SK-N-SH (cell line): ENCODE data around the gene CHMP1A. TPM values are rescaled to one million over a fixed set of nuclear protein-coding genes. Genes with fewer than 3 reads are reported as not detected.

Experiments
- CTCF ChIA-PET: fragments of 300-600, 350-600 bp; formaldehyde crosslinking; extraction: SDS; loops from one replicate; lab custom pipeline; 2021; lab: Yijun Ruan, JAX
- POLR2A ChIA-PET: fragments of 350-600 bp; sonication (Branson Sonifier 250); formaldehyde crosslinking; extraction: SDS; loops from one replicate; lab custom pipeline; 2020; ENCODE audit warnings: antibody characterized with exemption, inconsistent platforms; lab: Yijun Ruan, JAX
- DNase-seq: peaks from one replicate; pipeline ENCODE4 v3.0.0; 2012
- H2AFZ ChIP-seq: fragments of 200-600 bp; sonication (generic); 2 replicates; pipeline ENCODE4 v1.8.1; 2016; ENCODE audit warnings: antibody characterized with exemption, mild to moderate bottlenecking, low read depth
- H3F3A ChIP-seq: fragments of 200-600 bp; sonication (generic); replicated peaks from 2 replicates; pipeline ENCODE3; 2016; ENCODE audit warnings: antibody characterized with exemption, mild to moderate bottlenecking; ENCODE audit not compliant: insufficient read depth
- H3K27ac ChIP-seq, 2 experiments: fragments of 200-500 bp in 1 of 2; fragments of 200-600 bp in 1 of 2; sonication (Bioruptor generic) in 1 of 2; sonication (generic), shearing (Covaris generic) in 1 of 2; 2 replicates each; pipeline versions ENCODE4 v1.5.1 to v1.6.1; 2014 to 2016; ENCODE audit warnings: low read depth in 2 of 2, inconsistent platforms in 1 of 2, low read length in 1 of 2, mild to moderate bottlenecking in 1 of 2, mixed read lengths in 1 of 2
- H3K27me3 ChIP-seq: fragments of 200-600 bp; sonication (generic), shearing (Covaris generic); 2 replicates; pipeline ENCODE4 v1.6.1; 2016; ENCODE audit warnings: mixed run types; ENCODE audit not compliant: insufficient read depth
- H3K36me3 ChIP-seq, 2 experiments: fragments of 200-500 bp in 1 of 2; fragments of 200-600 bp in 1 of 2; sonication (Bioruptor generic) in 1 of 2; sonication (generic) in 1 of 2; replicated peaks in 1 of 2; 2 replicates each; pipeline versions ENCODE3 to v1.5.1; 2014 to 2016; ENCODE audit warnings: low read length in 1 of 2, mild to moderate bottlenecking in 1 of 2; ENCODE audit not compliant: insufficient read depth in 2 of 2, control insufficient read depth in 1 of 2
- H3K4me1 ChIP-seq, 2 experiments: fragments of 200-500 bp in 1 of 2; fragments of 200-600 bp in 1 of 2; sonication (Bioruptor generic) in 1 of 2; sonication (generic), shearing (Covaris generic) in 1 of 2; 2 replicates each; pipeline versions ENCODE4 v1.5.1 to v1.6.1; 2014 to 2016; ENCODE audit warnings: low read depth in 1 of 2, low read length in 1 of 2, mixed run types in 1 of 2; ENCODE audit not compliant: insufficient read depth in 2 of 2, control insufficient read depth in 1 of 2
- H3K4me2 ChIP-seq: fragments of 200-600 bp; sonication (generic), shearing (Covaris generic); 2 replicates; pipeline ENCODE4 v1.6.1; 2017; ENCODE audit warnings: mixed run types
- H3K4me3 ChIP-seq, 2 experiments: fragments of 200-500 bp in 1 of 2; fragments of 200-600 bp in 1 of 2; sonication (Bioruptor generic) in 1 of 2; sonication (generic), shearing (Covaris generic) in 1 of 2; 2 replicates each; pipeline versions ENCODE4 v1.5.1 to v1.8.1; 2014 to 2016; ENCODE audit warnings: low read depth in 2 of 2, inconsistent platforms in 1 of 2, low read length in 1 of 2, mild to moderate bottlenecking in 1 of 2, mixed read lengths in 1 of 2, moderate library complexity in 1 of 2
- H3K79me2 ChIP-seq: fragments of 200-600 bp; sonication (generic); 2 replicates; pipeline ENCODE4 v1.8.1; 2017; ENCODE audit warnings: mild to moderate bottlenecking; ENCODE audit not compliant: insufficient read depth
- H3K9ac ChIP-seq: fragments of 200-600 bp; sonication (generic); 2 replicates; pipeline ENCODE4 v1.6.1; 2017; ENCODE audit warnings: mixed run types
- H3K9me2 ChIP-seq: fragments of 200-600 bp; sonication (generic); 2 replicates; pipeline ENCODE4 v1.6.1; 2017; ENCODE audit warnings: mixed run types
- H3K9me3 ChIP-seq: fragments of 200-600 bp; sonication (generic); 2 replicates; pipeline ENCODE4 v1.6.1; 2017; ENCODE audit warnings: mixed run types, mild to moderate bottlenecking, moderate library complexity
- H4K20me1 ChIP-seq: fragments of 200-600 bp; sonication (generic); 2 replicates; pipeline ENCODE4 v1.6.1; 2017; ENCODE audit warnings: mild to moderate bottlenecking, mixed run types; ENCODE audit not compliant: insufficient read depth
- ELF1 ChIP-seq: IDR thresholded peaks from 2 replicates; pipeline ENCODE4 v1.4.0; 2012
- FOSL2 ChIP-seq: IDR thresholded peaks from 2 replicates; pipeline ENCODE4 v1.4.0; 2012; ENCODE audit warnings: low read depth, mild to moderate bottlenecking, moderate library complexity, borderline replicate concordance
- PBX3 ChIP-seq: IDR thresholded peaks from 2 replicates; pipeline ENCODE4; 2012
- TEAD4 ChIP-seq: IDR thresholded peaks from 2 replicates; pipeline ENCODE4 v1.4.0; 2012; ENCODE audit warnings: mild to moderate bottlenecking, borderline replicate concordance; ENCODE audit not compliant: insufficient read depth
- YY1 ChIP-seq: IDR thresholded peaks from 2 replicates; pipeline ENCODE4 v1.4.0; 2012; ENCODE audit warnings: low read depth, mild to moderate bottlenecking
- WGBS: methylation state at CpG from one replicate; pipeline ENCODE4 v1.1.6; 2017; ENCODE audit warnings: low lambda C conversion rate; 5-methylcytosine and 5-hydroxymethylcytosine counted together
- polyA plus RNA-seq, 3 experiments: library from polyadenylated mRNA; depleted of rRNA; stranded (reverse); fragments of >200 nt; gene quantifications; 2 replicates each; pipeline ENCODE4 v1.2.3, GENCODE V29; 2012

CHMP1A gene
- polyA plus RNA-seq, 1 of the 3 experiments (the other 2 are of a cell fraction): 138 TPM

DNA sequence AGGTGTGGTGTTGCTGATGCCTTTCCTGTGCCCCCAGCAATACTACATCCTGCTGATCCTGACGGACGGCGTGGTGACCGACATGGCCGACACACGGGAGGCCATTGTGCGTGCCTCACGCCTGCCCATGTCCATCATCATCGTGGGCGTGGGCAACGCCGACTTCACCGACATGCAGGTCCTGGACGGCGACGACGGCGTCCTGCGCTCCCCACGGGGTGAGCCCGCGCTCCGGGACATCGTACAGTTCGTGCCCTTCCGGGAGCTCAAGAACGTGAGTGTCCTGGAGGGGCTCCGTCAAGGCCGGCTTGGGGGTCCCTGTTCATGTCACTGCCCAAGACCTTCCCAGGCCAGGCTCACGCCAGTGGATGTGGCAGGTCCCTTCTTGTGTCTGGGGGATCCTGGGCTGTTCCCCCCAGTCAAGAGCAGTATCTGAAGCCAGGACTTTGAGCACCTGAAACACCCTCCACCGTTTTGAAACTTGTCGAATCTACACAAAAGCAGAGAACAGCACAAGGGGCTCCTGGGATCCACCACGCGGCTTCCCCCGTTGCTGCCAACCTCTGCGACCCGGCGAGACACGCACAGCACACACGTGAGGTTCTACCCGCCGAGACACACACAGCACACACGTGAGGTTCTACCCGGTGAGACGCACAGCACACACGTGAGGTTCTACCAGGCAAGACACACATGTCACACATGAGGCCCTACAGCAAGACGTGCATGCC is 62.0 kb downstream of the CHMP1A start:
- no peaks in the 10 kb centered on the region for H3K79me2 ChIP-seq
- no peaks in the 10 kb centered on the region for H3K36me3 ChIP-seq
- H3K4me2 ChIP-seq: no peak overlapping the region
- WGBS: 93% methylated on average over 42 of the region's 47 CpGs
- H3F3A ChIP-seq: no peaks in the 10 kb centered on the region
- H3K4me3 ChIP-seq: no peak overlapping the region
- no peak overlapping the region for H3K27ac ChIP-seq
- H3K4me1 ChIP-seq: no peaks in the 10 kb centered on the region; a peak in 1 of 4 replicates
- POLR2A ChIA-PET: no interaction called here
- TF ChIP-seq ELF1: no peak
- TF ChIP-seq TEAD4: no peak
- TF ChIP-seq FOSL2: no peak
- no peak for TF ChIP-seq PBX3
- TF ChIP-seq YY1: no peak
- H3K9me2 ChIP-seq: no peaks in the 10 kb centered on the region
- CTCF ChIA-PET: no interaction called here
- H3K9ac ChIP-seq: no peak overlapping the region
- H3K27me3 ChIP-seq: no peaks in the 10 kb centered on the region
- DNase-seq: no peak
- H2AFZ ChIP-seq: no peak overlapping the region
- no peaks in the 10 kb centered on the region for H4K20me1 ChIP-seq
- H3K9me3 ChIP-seq: no peaks in the 10 kb centered on the region

Other genes with a start within 250 kb of the CHMP1A start
- 31.1 and 50.2 TPM in 2 replicates for gene ANKRD11, start 167.1 kb downstream of the CHMP1A start, polyA plus RNA-seq (2012; rRNA removed)
- gene SPG7, start 149.3 kb downstream of the CHMP1A start, polyA plus RNA-seq (2012; rRNA removed): 100 and 107 TPM in 2 replicates
- gene RPL13, start 97.0 kb downstream of the CHMP1A start, polyA plus RNA-seq (2012; rRNA removed): 3,540 and 4,635 TPM in 2 replicates
- 3.9 and 4.0 TPM in 2 replicates for gene CPNE7, start 82.0 kb downstream of the CHMP1A start, polyA plus RNA-seq (2012; rRNA removed)
- gene DPEP1, start 44.1 kb downstream of the CHMP1A start, polyA plus RNA-seq (2012; rRNA removed): 0.05 TPM in 1 of 2 replicates, not detected in the other
- 7.2 and 8.5 TPM in 2 replicates for gene SPATA33, start 128 bp upstream of the CHMP1A start, polyA plus RNA-seq (2012; rRNA removed)
- gene CDK10, start 29.0 kb upstream of the CHMP1A start, polyA plus RNA-seq (2012; rRNA removed): 84.7 and 94.5 TPM in 2 replicates
- gene SPATA2L, start 44.0 kb upstream of the CHMP1A start, polyA plus RNA-seq (2012; rRNA removed): 7.8 and 8.6 TPM in 2 replicates
- 9.2 and 10.1 TPM in 2 replicates for gene VPS9D1, start 63.2 kb upstream of the CHMP1A start, polyA plus RNA-seq (2012; rRNA removed)
- gene ZNF276, start 63.8 kb upstream of the CHMP1A start, polyA plus RNA-seq (2012; rRNA removed): 24.9 and 27.0 TPM in 2 replicates
- 21.5 and 23.9 TPM in 2 replicates for gene FANCA, start 158.9 kb upstream of the CHMP1A start, polyA plus RNA-seq (2012; rRNA removed)
- gene SPIRE2, start 170.8 kb upstream of the CHMP1A start, polyA plus RNA-seq (2012; rRNA removed): 15.3 and 16.2 TPM in 2 replicates
- 162 and 208 TPM in 2 replicates for gene TCF25, start 215.9 kb upstream of the CHMP1A start, polyA plus RNA-seq (2012; rRNA removed)